Mucosa of gallbladder (tissue), 1 donor: ENCODE data around the gene ADCY3. TPM values are rescaled to one million over a fixed set of nuclear protein-coding genes. Genes with fewer than 3 reads are reported as not detected.
A peak's percentile ranks its signal among the peaks of the same experiment; 100 is the strongest.

Experiments
- DNase-seq: peaks from one replicate; pipeline ENCODE4 v3.0.0-alpha.2; 2020; ENCODE audit warnings: low spot score
- total RNA-seq: library from RNA; stranded (reverse); gene quantifications from one replicate; pipeline ENCODE4 v1.2.1, GENCODE V29; 2021
- donor health status: DM: no; HTN: no; CAD: no.

Gene ADCY3
- total RNA-seq, 1 donor from 2014 or later, result 30.1 TPM

DNA sequence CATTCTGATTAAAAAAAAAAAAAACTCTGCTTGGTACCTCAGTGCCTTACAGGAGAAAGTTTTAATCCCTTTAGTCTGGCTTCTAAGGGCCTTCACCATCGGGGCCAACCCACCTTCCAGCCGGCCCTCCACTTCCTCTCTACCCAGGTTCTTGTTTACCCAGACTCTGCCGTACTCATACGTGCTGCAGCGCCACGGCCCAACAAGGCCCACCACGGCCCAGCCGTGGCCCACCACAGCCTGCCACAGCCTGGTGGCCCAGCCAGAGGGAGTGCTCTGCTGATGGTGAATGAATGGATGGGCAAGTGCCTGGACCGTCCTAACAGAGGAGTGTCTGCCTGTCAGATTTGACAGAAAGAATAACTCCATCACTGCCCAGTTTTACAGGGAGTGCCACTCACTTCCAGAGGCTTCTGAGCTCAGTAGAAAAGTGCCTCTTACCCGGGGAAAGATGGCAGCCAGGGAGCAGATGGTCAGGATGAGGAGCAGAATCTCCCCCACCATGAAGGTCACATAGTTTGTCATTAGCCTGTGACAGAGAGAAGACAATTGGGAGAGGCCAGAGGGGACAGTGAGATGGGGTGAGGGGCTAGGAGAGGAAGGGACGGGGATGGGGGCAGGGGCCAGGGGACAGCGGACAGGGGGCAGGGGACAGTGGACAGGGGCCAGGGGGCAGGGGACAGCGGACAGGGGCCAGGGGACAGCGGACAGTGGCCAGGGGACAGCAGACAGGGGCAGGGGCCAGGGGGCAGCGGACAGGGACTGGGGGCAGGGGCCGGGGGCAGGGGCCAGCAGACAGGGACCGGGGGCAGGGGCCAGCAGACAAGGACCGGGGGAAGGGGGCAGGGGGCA lies 88.6 kb downstream of the ADCY3 start:
- DNase-seq, result no peak

DNA sequence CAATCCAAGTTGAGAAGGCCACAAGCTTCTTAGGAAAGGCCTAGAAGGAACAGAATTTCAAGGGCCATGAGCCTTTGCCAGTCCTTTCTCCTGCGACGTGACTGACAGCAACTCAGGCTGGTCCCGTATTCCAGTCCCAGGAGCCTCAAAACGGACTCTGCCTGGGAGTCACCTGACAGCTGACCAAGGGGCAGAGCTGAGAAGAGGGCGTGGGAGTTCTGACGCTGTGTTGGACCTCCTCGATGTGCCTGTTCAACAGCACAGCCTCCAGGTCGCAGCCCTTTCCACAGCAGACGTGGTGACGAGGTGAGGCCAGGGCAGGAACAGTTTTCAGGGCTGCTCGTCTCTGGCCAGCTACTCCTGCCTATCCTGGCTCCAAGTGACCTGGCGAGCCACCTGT lies 89.3 kb downstream of the ADCY3 start:
- no peak for DNase-seq

DNA sequence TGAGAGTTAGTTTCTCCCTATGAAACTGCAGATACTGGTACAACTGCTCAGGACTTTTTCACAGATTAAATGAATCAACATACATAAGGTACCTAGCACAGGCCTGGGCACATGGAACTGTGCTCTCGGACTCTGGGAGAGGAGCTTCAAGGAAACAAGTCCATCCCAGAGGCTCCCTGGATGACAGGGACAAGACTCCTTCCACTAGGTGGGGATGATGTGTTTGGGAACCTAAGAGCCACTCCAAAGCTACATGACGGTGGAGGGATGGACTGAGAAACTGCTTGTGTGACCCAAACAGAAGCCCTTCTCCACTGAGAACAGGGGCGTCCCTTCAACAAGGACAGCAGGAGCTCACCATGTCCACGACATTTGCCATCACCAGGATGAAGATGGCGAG lies 89.7 kb downstream of the ADCY3 start:
- DNase-seq, result no peak

DNA sequence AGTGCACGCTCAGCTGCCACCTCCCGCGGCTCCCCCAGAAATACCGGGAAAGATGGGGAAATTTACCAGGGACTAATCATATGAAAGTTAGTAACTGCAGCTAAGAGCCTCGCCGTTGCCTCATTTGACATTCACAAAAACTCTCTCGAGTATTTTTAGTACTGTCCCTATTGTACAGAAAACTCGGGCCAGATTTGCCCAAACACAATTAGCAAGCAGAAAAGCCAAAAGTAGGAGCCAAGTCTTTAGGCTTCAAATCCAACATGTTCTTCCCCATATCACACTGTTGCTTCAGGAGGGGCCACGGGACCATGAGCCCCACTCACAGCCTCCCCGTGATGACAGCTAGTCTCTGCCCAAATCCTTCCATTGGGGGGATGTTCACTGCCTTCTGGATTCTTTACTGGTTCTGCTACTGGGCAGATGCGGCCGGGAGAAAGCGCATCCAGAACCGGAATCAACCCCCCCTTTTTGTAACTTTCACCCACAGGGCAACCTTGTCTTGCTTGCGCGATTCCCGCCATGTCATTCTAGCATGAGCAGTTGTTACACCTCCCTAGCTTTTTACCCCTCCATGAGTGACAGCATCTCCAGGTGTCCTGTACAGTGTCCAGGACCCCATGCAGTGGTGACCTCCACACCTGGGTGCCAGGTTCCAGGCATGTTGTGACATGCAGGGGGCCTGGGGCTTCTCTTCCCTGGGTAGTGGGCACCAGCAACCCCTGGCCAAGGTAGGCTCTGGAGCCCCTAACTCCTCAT lies 91.6 kb downstream of the ADCY3 start:
- no peak for DNase-seq

GRCh38 chr2:24827321-24828237 lies 92.5 kb downstream of the ADCY3 start:
- peak; percentile 87 for DNase-seq

DNA sequence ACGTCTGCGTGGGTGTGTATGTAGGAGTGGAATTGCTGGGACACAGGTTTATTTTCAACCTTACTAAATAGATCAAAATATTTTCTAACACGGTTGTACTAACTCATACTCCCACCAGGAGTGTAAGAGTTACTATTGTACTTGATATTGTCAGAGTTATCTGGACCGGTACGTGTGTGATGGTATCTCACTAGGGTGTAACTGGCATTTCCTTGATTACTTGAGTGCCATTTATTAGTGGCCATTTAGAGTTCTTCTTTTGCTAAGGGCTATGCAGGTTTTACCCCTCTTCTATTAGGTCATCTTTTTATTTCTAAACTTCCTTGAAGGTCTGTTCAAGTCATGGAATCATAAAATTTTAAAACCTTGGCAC lies 93.3 kb downstream of the ADCY3 start:
- no peak for DNase-seq

GRCh38 chr2:24825883-24826772 lies 93.9 kb downstream of the ADCY3 start:
- DNase-seq, result no peak

GRCh38 chr2:24824966-24825882 lies 94.8 kb downstream of the ADCY3 start:
- DNase-seq, result no peak

- DNase-seq, result no peak
These were observed 95.9 kb downstream of the ADCY3 start for GRCh38 chr2:24824071-24824588.

- no peak for DNase-seq
These were observed 97.9 kb downstream of the ADCY3 start for GRCh38 chr2:24822049-24822706.

- DNase-seq, result no peak
These were observed 98.6 kb downstream of the ADCY3 start for GRCh38 chr2:24821433-24821891.

DNA sequence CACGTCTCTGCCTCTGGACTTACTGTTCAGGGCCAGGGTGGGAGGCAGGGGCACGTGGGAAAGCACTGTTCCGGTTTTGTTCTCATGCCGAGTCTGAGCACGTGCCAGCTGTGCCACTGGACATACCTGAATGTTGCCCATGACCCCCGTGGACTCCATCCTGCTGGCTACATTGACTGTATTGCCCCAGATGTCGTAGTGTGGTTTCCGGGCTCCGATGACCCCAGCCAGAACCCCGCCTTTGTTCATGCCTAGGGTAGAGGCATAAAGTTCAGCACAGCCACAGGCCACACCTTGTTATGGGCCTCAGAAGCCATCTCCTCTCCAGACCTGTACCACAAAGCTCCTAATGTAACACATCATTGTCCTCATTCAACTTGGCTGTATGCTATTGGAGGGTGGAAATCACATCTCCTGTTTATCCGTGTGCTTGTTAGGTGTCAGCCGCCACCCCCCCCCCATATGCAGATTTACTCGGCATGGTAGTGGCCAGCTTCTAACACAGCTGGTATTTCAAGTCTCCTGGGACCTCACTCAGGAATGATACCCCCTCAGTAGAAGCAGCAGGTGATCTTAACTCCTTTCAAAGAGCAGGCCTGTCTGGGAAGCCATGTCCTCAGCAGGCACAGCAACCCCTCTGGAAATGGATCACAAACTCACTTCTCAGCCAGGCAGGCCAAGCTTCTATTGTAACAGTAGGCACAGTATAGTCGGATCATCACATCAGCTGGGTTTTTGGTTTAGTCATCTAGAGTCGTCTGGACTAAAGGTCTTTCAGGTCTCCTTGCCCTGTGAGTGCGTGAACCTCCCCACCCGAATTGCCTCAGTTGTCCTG lies 99.2 kb downstream of the ADCY3 start:
- DNase-seq, result no peak

DNA sequence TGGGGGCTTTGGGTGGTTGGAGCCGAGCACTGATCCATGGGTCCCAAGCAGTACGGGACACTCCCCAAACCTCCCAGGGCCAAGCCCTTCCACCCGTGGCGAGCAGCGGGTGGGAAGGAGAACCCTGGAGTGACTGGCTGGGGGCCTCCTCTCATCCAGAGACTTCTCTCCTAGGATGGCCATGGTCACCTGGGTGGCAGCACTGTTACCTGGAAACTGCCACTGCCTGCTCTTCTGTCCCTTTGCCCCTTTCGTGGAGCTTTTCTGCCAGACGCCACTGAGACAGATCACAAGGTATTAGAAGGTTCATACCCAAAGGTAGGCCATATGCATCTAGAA lies 99.9 kb downstream of the ADCY3 start:
- no peak for DNase-seq

DNA sequence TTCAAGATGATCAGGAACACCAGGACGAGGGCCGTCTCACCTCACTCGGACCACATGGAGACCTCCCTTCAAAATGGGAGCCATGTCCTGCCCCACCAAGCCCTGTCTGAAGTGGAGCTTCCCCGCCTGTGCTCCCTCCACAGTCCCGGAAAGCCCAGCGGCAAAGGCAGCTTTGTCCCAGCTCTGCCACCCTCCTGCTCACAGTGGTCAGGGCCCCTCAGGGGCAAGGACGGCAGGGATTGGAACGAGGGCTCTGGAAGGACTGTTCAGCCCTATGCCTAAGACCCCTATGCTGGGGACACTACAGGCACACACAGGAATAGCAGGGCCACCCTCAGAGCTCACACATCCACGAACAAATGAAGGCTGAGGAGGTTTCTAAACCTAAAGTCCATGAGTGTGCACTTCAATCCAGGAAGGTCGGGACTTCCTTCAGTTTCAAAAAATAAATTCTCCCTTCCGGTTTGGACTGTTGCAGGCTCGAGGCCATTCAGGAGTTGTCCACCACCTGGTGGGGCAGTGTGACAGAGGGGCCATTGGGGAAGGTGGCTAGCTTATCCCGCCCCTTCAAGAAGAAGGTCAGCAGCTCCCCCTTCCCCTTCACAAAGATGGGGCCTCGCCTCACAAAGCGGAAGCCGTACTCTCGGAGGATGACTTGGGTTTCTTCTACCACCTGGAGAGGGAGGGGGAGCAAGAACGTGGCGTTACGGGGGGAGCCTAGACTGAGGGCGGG lies 100.4 kb downstream of the ADCY3 start:
- DNase-seq, result peak; percentile 7

DNA sequence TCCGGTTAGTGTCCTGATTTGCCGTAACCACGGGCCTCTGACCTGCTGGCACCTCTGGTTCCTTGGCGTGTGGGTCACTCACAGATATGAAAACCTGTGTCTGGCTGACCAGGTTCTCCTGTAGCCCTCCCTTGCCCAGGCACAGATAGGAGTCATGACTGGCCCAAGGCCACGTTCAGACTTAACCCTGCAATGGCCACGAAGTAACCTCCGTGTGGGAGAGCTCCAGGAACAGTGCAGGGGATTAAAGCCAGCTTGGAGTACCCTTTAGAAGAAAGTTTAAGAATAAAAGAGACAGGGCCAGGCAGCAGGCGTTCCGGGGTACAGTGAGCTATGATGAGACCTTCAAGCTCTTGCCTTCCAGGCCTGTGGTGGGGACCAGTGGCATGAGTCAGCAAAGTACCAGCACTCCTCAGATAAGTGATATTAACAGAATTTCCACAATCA lies 101.3 kb downstream of the ADCY3 start:
- peak; percentile 5 for DNase-seq

- DNase-seq, result peak; percentile 6
These were observed 103.2 kb downstream of the ADCY3 start for GRCh38 chr2:24816884-24817283.

DNA sequence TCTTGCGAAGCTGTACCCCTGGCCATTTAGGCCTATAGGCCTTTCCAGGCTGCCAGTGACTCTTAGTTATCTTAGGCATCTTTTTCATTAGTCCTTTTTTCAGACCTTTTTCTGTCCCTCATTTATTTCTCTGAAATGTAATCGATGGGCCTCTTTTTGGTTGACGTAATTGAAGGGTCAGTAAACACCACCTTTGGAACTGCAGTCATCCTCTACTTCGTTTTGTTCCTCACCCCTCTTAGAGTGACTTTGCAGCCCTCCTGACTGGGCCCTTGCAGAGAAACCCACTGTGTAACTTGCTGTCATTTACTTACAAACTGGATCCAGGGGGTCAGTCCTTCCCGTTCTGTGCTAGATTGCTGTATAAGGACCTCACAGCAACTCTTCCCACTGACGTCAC lies 103.6 kb downstream of the ADCY3 start:
- peak; percentile 6 for DNase-seq
